ENCODE measurements around the gene CORO1C.

Gene CORO1C

GRCh38 chr12:108727161-108727560 lies 4.2 kb downstream of the CORO1C start:
- TF ChIP-seq CTCF (IDR thresholded peaks at IDR 0.05; ENCODE audit: low read depth, low read length) = no peak
- no peak overlapping the region for H3K4me3 ChIP-seq (replicated peaks in 1 of 2; ENCODE audit: low read depth in 2 of 2, low read length in 2 of 2)
- no peak for DNase-seq (ENCODE audit: low read depth in 2 of 2)

GRCh38 chr12:108724890-108725151 lies 6.5 kb downstream of the CORO1C start:
- H3K4me3 ChIP-seq (replicated peaks in 1 of 2; ENCODE audit: low read depth in 2 of 2, low read length in 2 of 2) = no peak overlapping the region
- no peak for TF ChIP-seq CTCF (IDR thresholded peaks at IDR 0.05; ENCODE audit: low read depth, low read length)
- DNase-seq (ENCODE audit: low read depth in 2 of 2) = no peak

- no peak overlapping the region for H3K4me3 ChIP-seq (replicated peaks in 1 of 2; ENCODE audit: low read depth in 2 of 2, low read length in 2 of 2)
- peak in 1 of 2 donors; percentile 83 for DNase-seq (ENCODE audit: low read depth in 2 of 2)
- TF ChIP-seq CTCF (IDR thresholded peaks at IDR 0.05; ENCODE audit: low read depth, low read length) = no peak
These were observed 7.0 kb downstream of the CORO1C start for GRCh38 chr12:108724054-108724889.

- no peak for TF ChIP-seq CTCF (IDR thresholded peaks at IDR 0.05; ENCODE audit: low read depth, low read length)
- H3K4me3 ChIP-seq (replicated peaks in 1 of 2; ENCODE audit: low read depth in 2 of 2, low read length in 2 of 2) = no peak overlapping the region
- peak; percentile 72 to 93 for DNase-seq (ENCODE audit: low read depth in 2 of 2)
These were observed 8.1 kb downstream of the CORO1C start for GRCh38 chr12:108722992-108723766.

GRCh38 chr12:108722463-108722862 lies 8.9 kb downstream of the CORO1C start:
- no peak overlapping the region for H3K4me3 ChIP-seq (replicated peaks in 1 of 2; ENCODE audit: low read depth in 2 of 2, low read length in 2 of 2)
- TF ChIP-seq CTCF (IDR thresholded peaks at IDR 0.05; ENCODE audit: low read depth, low read length) = no peak
- DNase-seq (ENCODE audit: low read depth in 2 of 2) = peak in 1 of 2 donors; percentile 46

- H3K4me3 ChIP-seq (replicated peaks in 1 of 2; ENCODE audit: low read depth in 2 of 2, low read length in 2 of 2) = no peak overlapping the region
These were observed 9.5 kb downstream of the CORO1C start for GRCh38 chr12:108721824-108722223.

More at GRCh38 chr12:108721824-108722223, 9.5 kb downstream of the CORO1C start:
- TF ChIP-seq CTCF (IDR thresholded peaks at IDR 0.05; ENCODE audit: low read depth, low read length) = no peak
- peak in 1 of 2 donors; percentile 35 for DNase-seq (ENCODE audit: low read depth in 2 of 2)
